Ovary (tissue), 9 donors: ENCODE measurements around the gene SVOPL. TPM values are rescaled to one million over a fixed set of nuclear protein-coding genes. Genes with fewer than 3 reads are reported as not detected.

Experiments
- DNase-seq, 5 donors: peaks; one replicate each; pipeline ENCODE4 v3.0.0-alpha.2; 2019 to 2020
- H3K27ac ChIP-seq, 2 donors: fragments of 200-600 bp; one replicate each; pipeline versions ENCODE4 v1.5.1 to v1.8.0; 2019 to 2022
- H3K27me3 ChIP-seq: fragments of 200-600 bp; one replicate; pipeline ENCODE4 v1.8.0; 2022
- H3K36me3 ChIP-seq: fragments of 200-600 bp; sonication (generic); one replicate; pipeline ENCODE4 v1.5.1; 2019
- H3K4me1 ChIP-seq: one replicate; pipeline ENCODE4 v1.8.1; 2013; ENCODE audit warnings: mild to moderate bottlenecking, moderate library complexity; ENCODE audit not compliant: insufficient read depth
- H3K4me3 ChIP-seq: fragments of 200-600 bp; sonication (generic); one replicate; pipeline ENCODE4 v1.5.1; 2017
- H3K9me3 ChIP-seq, 2 donors: fragments of 200-600 bp in 1 of 2; sonication (generic) in 1 of 2; one replicate each; pipeline versions ENCODE4 v1.5.1 to v1.8.1; 2013 to 2019; ENCODE audit warnings: mild to moderate bottlenecking in 1 of 2, moderate library complexity in 1 of 2
- CTCF ChIP-seq, 3 donors: fragments of 450-650 bp in 2 of 3; fragments of 200-600 bp in 1 of 3; IDR thresholded peaks; one replicate each; pipeline versions ENCODE4 v1.5.1 to v1.8.0; 2016 to 2022; ENCODE audit warnings: antibody characterized with exemption in 3 of 3, mild to moderate bottlenecking in 1 of 3
- EP300 ChIP-seq: sonication (generic); formaldehyde crosslinking; IDR thresholded peaks from one replicate; pipeline ENCODE4 v1.6.1; 2017; ENCODE audit warnings: antibody characterized with exemption
- POLR2A ChIP-seq: fragments of 450-650 bp; IDR thresholded peaks from one replicate; pipeline ENCODE4 v1.6.1; 2017; ENCODE audit warnings: antibody characterized with exemption, mild to moderate bottlenecking, moderate library complexity
- WGBS, 3 donors: extraction: QIAGEN DNeasy Blood & Tissue Kit in 1 of 3; methylation state at CpG; one replicate each; pipeline versions ENCODE4 v1.1.5 to v1.1.7; 2013 to 2017; 5-methylcytosine and 5-hydroxymethylcytosine counted together
- intact Hi-C, 4 donors: fragments of 100-400 bp; cut with DNase I; formaldehyde crosslinking; loops; one replicate each; pipeline versions ENCODE4 v1.11.0 to v1.15.1; 2022 to 2023
- polyA plus RNA-seq, 2 donors: library from polyadenylated mRNA; stranded (reverse); fragments of 200-250 nt in 1 of 2; fragments of 350-450 nt in 1 of 2; fragmentation: Illumina TruSeq in 1 of 2; extraction: RNeasy Lipid Tissue Mini Kit (QIAGEN cat#74804) in 1 of 2; gene quantifications; one replicate each; pipeline ENCODE4 v1.2.3, GENCODE V29; 2013 to 2014
- total RNA-seq, 7 donors: library from RNA; depleted of rRNA in 2 of 7; stranded (reverse); fragments of >200 nt in 2 of 7; fragmentation: NEBNext Ultra II Directional in 3 of 7; extraction: Animal tissue kit (Norgen Biotek cat#: 25700) in 3 of 7; gene quantifications; one replicate each; pipeline versions ENCODE4 v1.1.0 to v1.2.4, GENCODE V29; 2016 to 2023
- donor health status: DM: no; HTN: no; CAD: no; lungs with moderate emphysema.
- donor health status: DM: no; HTN: no; CAD: no.
- donor health status: Bipolar disorder and iron deficiency.
- donor health status: DM: yes; HTN: yes; CAD: no.
- donor health status: DM: no; HTN: no; CAD: no.
- donor health status: DM: yes; HTN: yes; CAD: no.

SVOPL gene
- total and polyA plus RNA-seq, 9 donors, result 0.08 to 1.3 (median 0.85) TPM; not detected in 1

DNA sequence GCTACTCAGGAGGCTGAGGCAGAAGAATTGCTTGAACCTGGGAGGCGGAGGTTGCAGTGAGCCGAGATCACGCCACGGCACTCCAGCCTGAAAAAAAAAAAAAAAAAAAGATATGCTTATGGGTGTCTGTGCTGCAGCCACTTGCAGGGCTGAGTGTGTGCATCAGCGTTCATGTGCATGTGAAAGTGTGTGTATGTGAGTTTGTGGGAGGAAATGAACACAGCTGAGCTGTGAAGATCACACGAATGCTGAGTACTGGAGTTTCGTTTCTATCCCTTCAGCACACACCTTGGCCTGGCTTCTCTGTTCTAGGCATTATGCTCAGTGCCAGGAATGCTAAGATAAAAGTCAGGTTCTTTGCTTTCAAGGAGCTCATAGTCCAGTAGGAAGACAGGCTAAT, 12.0 kb upstream of the SVOPL start:
- 87 to 92% (median 88%) methylated on average over 7 of the region's 7 CpGs for WGBS, 3 donors
- intact Hi-C loops, result no loop called here
- Histone ChIP-seq H3K9me3 (no peaks in the 10 kb centered on the region), H3K27ac (no peak overlapping the region), H3K4me1 (no peaks in the 10 kb centered on the region), H3K27me3 (no peaks in the 10 kb centered on the region), H3K36me3 (no peaks in the 10 kb centered on the region), H3K4me3 (no peak overlapping the region)
- TF ChIP-seq CTCF (IDR thresholded peaks at IDR 0.05) (no peak), EP300 (no peak), POLR2A (no peak)
- DNase-seq, result no peak

- Histone ChIP-seq H3K36me3 (no peaks in the 10 kb centered on the region), H3K9me3 (no peaks in the 10 kb centered on the region), H3K4me1 (no peaks in the 10 kb centered on the region), H3K4me3 (no peak overlapping the region), H3K27me3 (no peaks in the 10 kb centered on the region), H3K27ac (no peak overlapping the region)
- intact Hi-C loops, result no loop called here
- WGBS, 3 donors, result 88 to 92% (median 92%) methylated on average over 9 of the region's 9 CpGs
- no peak for TF ChIP-seq CTCF (IDR thresholded peaks at IDR 0.05)
- no peak for DNase-seq
Observed at GRCh38 chr7:138712652-138713051, 11.5 kb upstream of the SVOPL start.

DNA sequence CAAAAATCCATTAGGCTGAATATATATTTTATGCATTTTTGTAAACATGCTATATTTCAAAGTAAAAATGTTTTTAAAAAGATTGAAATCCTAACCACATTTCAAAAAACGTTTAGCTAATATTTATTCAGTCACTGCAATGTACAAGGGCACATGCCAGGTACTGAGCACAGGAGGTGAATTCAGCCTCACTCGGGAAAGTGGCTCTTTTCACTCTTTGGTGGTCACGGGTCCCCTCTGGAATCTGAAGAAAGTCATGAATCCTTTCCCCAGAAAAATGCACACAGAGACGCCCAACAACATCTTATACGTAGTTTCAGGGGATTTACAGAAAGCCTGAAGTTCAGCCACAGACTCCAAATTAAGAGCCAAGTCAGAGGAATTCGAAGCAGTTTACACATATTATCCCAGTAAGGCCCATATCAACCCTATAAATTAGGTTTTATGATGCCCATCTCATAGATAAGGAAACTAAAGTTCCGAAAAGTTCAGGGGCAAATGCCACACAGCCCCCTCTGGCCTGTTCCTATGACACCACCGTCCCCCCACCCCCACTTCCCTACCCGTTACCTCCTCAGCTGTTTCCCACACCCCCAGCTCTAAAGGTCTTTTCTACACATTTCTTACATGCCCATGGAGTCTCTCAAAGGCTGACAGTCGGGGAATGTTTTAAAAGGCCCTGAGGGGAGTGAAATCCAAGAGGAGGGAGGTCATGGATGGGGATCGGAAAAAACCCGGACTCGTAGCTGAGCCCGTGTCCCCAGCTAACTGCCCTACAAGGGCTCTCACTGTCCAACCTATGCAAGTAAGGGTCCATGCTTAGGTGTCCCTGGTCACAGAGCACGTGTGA, 9.6 kb upstream of the SVOPL start:
- Histone ChIP-seq H3K27me3 (no peaks in the 10 kb centered on the region), H3K36me3 (no peaks in the 10 kb centered on the region), H3K4me3 (no peak overlapping the region), H3K9me3 (no peaks in the 10 kb centered on the region), H3K27ac (no peak overlapping the region), H3K4me1 (no peaks in the 10 kb centered on the region)
- TF ChIP-seq CTCF (IDR thresholded peaks at IDR 0.05) (no peak), EP300 (no peak), POLR2A (no peak)
- no peak for DNase-seq
- intact Hi-C loops, result no loop called here
- WGBS, 3 donors, result 70 to 80% (median 75%) methylated on average over 15 of the region's 15 CpGs

GRCh38 chr7:138705167-138705566, 4.0 kb upstream of the SVOPL start:
- H3K9me3 ChIP-seq, result no peaks in the 10 kb centered on the region
- no peak overlapping the region for H3K4me3 ChIP-seq
- TF ChIP-seq CTCF (IDR thresholded peaks at IDR 0.05) (no peak), POLR2A (no peak), EP300 (no peak)
- intact Hi-C loops, result no loop called here
- H3K36me3 ChIP-seq, result no peaks in the 10 kb centered on the region
- no peak for DNase-seq
- H3K27ac ChIP-seq, result no peak overlapping the region
- 78 to 79% (median 79%) methylated on average over 7 of the region's 7 CpGs for WGBS, 3 donors
- H3K4me1 ChIP-seq, result no peaks in the 10 kb centered on the region
- no peaks in the 10 kb centered on the region for H3K27me3 ChIP-seq
